ENCODE measurements around the gene CPNE7.

DNA sequence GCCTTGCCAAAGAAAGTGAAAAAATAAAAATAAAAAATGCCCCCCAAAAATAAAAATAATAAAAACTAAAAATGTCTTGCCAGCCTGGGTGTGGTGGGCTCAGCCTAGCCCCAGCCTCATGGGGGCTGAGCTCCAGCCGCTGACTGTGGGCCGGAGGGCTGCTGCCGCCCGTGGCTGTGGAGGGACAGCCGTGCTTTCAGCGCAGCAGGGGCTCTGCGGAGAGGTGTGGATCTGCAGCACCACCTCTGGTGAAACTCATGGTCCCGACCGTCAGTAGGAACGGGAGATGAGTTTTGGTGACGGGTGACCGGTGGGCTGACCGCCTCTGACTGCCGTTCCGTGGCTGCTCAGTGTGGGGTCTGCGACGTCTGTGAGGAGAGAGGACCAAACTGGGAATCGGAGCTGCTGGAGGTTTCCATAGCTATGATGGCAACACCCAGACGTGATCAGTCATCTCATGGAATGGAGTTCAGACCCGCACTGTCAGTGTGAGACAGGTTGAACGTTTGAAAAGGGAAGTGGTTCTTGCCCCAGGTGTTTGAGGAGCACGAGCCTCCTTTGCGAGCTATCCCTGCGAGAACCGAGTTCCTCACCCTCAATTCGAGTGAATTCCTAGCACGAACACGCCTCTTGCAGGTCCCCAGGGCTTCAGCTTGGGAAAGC lies 27.1 kb upstream of the CPNE7 start:
- TF ChIP-seq, protein P1, sequence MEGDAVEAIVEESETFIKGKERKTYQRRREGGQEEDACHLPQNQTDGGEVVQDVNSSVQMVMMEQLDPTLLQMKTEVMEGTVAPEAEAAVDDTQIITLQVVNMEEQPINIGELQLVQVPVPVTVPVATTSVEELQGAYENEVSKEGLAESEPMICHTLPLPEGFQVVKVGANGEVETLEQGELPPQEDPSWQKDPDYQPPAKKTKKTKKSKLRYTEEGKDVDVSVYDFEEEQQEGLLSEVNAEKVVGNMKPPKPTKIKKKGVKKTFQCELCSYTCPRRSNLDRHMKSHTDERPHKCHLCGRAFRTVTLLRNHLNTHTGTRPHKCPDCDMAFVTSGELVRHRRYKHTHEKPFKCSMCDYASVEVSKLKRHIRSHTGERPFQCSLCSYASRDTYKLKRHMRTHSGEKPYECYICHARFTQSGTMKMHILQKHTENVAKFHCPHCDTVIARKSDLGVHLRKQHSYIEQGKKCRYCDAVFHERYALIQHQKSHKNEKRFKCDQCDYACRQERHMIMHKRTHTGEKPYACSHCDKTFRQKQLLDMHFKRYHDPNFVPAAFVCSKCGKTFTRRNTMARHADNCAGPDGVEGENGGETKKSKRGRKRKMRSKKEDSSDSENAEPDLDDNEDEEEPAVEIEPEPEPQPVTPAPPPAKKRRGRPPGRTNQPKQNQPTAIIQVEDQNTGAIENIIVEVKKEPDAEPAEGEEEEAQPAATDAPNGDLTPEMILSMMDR (conservative IDR thresholded peaks at IDR 0.05; ENCODE audit: low read length): no peak
- no peak for TF ChIP-seq EZH2phosphoT487 (IDR thresholded peaks at IDR 0.05; ENCODE audit: borderline replicate concordance)
